ENCODE results near the gene LTBP3.

LTBP3 gene

GRCh38 chr11:65577756-65578109 lies 19.6 kb upstream of the LTBP3 start:
- peaks cover 64% of the 10 kb centered on the region for H3K4me1 ChIP-seq (ENCODE audit: control insufficient read depth, insufficient read depth, low read length)
- H3K27ac ChIP-seq (ENCODE audit: low read length) = peak overlapping the region; percentile 97
- H3K9ac ChIP-seq (ENCODE audit: low read length in 2 of 2) = peak overlapping the region; percentile 95 to 97
- H3K27me3 ChIP-seq (ENCODE audit: control insufficient read depth in 1 of 2, insufficient read depth in 2 of 2, low read length in 2 of 2) = no peaks in the 10 kb centered on the region
- H3K9me3 ChIP-seq (ENCODE audit: control insufficient read depth in 2 of 2, low read length in 2 of 2) = no peaks in the 10 kb centered on the region
- H3K4me3 ChIP-seq (ENCODE audit: low read length in 2 of 2) = peak overlapping the region; percentile 86 to 90
- H3K36me3 ChIP-seq (ENCODE audit: control insufficient read depth in 2 of 2, insufficient read depth in 2 of 2, low read length in 2 of 2) = peaks cover 39 to 44% of the 10 kb centered on the region in 2 donors

GRCh38 chr11:65576867-65577755 lies 19.0 kb upstream of the LTBP3 start:
- peaks cover 34 to 37% of the 10 kb centered on the region in 2 donors for H3K36me3 ChIP-seq (ENCODE audit: control insufficient read depth in 2 of 2, insufficient read depth in 2 of 2, low read length in 2 of 2)
- no peaks in the 10 kb centered on the region for H3K27me3 ChIP-seq (ENCODE audit: control insufficient read depth in 1 of 2, insufficient read depth in 2 of 2, low read length in 2 of 2)
- H3K9me3 ChIP-seq (ENCODE audit: control insufficient read depth in 2 of 2, low read length in 2 of 2) = no peaks in the 10 kb centered on the region
- peaks cover 64% of the 10 kb centered on the region for H3K4me1 ChIP-seq (ENCODE audit: control insufficient read depth, insufficient read depth, low read length)
- H3K27ac ChIP-seq (ENCODE audit: low read length) = peak overlapping the region; percentile 97
- H3K9ac ChIP-seq (ENCODE audit: low read length in 2 of 2) = peak overlapping the region; percentile 95 to 97
- H3K4me3 ChIP-seq (ENCODE audit: low read length in 2 of 2) = peak overlapping the region; percentile 86 to 90

DNA sequence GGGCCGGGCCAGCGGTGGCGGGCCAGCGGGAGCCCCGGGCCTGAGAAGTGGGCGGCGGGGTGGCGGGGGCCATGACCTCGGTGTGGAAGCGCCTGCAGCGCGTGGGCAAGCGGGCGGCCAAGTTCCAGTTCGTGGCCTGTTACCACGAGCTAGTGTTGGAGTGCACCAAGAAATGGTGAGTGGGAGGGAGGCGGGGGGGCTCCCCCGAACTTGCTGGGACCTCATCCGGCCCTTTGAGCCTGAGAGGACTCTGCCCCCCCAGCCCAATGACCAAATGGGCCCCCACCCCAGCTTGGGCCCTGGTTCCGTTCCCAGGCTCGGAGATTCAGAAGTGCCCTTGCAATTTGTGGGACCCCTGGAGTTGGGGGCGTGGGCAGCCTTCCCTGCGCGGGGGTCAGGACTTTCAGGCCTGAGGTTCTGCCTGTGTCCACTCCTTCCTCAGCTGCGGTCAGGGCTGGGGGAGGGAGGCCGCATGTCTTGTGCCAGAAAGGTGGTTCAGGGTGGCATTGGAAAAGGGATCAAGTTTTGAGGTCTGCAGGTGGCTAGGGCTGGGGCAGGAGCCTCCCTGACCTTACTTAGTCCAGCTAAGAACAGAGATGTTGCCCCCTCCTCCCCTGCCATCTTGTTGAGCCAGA lies 18.2 kb upstream of the LTBP3 start:
- H3K9ac ChIP-seq (ENCODE audit: low read length in 2 of 2) = peak overlapping the region; percentile 95 to 97
- H3K4me1 ChIP-seq (ENCODE audit: control insufficient read depth, insufficient read depth, low read length) = peaks cover 71% of the 10 kb centered on the region
- H3K27me3 ChIP-seq (ENCODE audit: control insufficient read depth in 1 of 2, insufficient read depth in 2 of 2, low read length in 2 of 2) = no peaks in the 10 kb centered on the region
- peak overlapping the region; percentile 86 to 90 for H3K4me3 ChIP-seq (ENCODE audit: low read length in 2 of 2)
- peaks cover 28 to 30% of the 10 kb centered on the region in 2 donors for H3K36me3 ChIP-seq (ENCODE audit: control insufficient read depth in 2 of 2, insufficient read depth in 2 of 2, low read length in 2 of 2)
- peak overlapping the region; percentile 97 for H3K27ac ChIP-seq (ENCODE audit: low read length)
- H3K9me3 ChIP-seq (ENCODE audit: control insufficient read depth in 2 of 2, low read length in 2 of 2) = no peaks in the 10 kb centered on the region

GRCh38 chr11:65575568-65576231 lies 17.5 kb upstream of the LTBP3 start, which contains the start of gene EHBP1L1:
Gene EHBP1L1 (plus strand): TSS chr11:65576053. CDS start chr11:65576303, 250 bp downstream.
- peak within 1 kb of the TSS; percentile 97 for H3K27ac ChIP-seq (ENCODE audit: low read length)
- H3K9me3 ChIP-seq (ENCODE audit: control insufficient read depth in 2 of 2, low read length in 2 of 2) = no peaks in the 10 kb centered on the region
- H3K27me3 ChIP-seq (ENCODE audit: control insufficient read depth in 1 of 2, insufficient read depth in 2 of 2, low read length in 2 of 2) = no peaks in the 10 kb centered on the region
- H3K36me3 ChIP-seq (ENCODE audit: control insufficient read depth in 2 of 2, insufficient read depth in 2 of 2, low read length in 2 of 2) = peaks cover 22 to 25% of the 10 kb centered on the region in 2 donors
- peak within 1 kb of the TSS; percentile 95 to 97 for H3K9ac ChIP-seq (ENCODE audit: low read length in 2 of 2)
- peak within 1 kb of the TSS; percentile 86 to 96 for H3K4me3 ChIP-seq (ENCODE audit: low read length in 2 of 2)
- H3K4me1 ChIP-seq (ENCODE audit: control insufficient read depth, insufficient read depth, low read length) = peaks cover 77% of the 10 kb centered on the region

- Histone ChIP-seq H3K9ac (ENCODE audit: low read length in 2 of 2) (peak overlapping the region; percentile 60 to 62), H3K9me3 (ENCODE audit: control insufficient read depth in 2 of 2, low read length in 2 of 2) (no peaks in the 10 kb centered on the region)
These were observed 16.8 kb upstream of the LTBP3 start for GRCh38 chr11:65574811-65575567.

GRCh38 chr11:65574109-65574810 lies 16.1 kb upstream of the LTBP3 start:
- Histone ChIP-seq H3K4me1 (ENCODE audit: control insufficient read depth, insufficient read depth, low read length) (peaks cover 79% of the 10 kb centered on the region), H3K9me3 (ENCODE audit: control insufficient read depth in 2 of 2, low read length in 2 of 2) (no peaks in the 10 kb centered on the region), H3K27me3 (ENCODE audit: control insufficient read depth in 1 of 2, insufficient read depth in 2 of 2, low read length in 2 of 2) (no peaks in the 10 kb centered on the region), H3K4me3 (ENCODE audit: low read length in 2 of 2) (peak overlapping the region; percentile 91 to 96), H3K36me3 (ENCODE audit: control insufficient read depth in 2 of 2, insufficient read depth in 2 of 2, low read length in 2 of 2) (peaks cover 8 to 11% of the 10 kb centered on the region in 2 donors), H3K9ac (ENCODE audit: low read length in 2 of 2) (peak overlapping the region; percentile 62 to 68), H3K27ac (ENCODE audit: low read length) (peak overlapping the region; percentile 84)

More at GRCh38 chr11:65574811-65575567, 16.8 kb upstream of the LTBP3 start:
- H3K4me1 ChIP-seq (ENCODE audit: control insufficient read depth, insufficient read depth, low read length) = peaks cover 79% of the 10 kb centered on the region
- H3K27me3 ChIP-seq (ENCODE audit: control insufficient read depth in 1 of 2, insufficient read depth in 2 of 2, low read length in 2 of 2) = no peaks in the 10 kb centered on the region
- peak overlapping the region; percentile 64 to 96 for H3K4me3 ChIP-seq (ENCODE audit: low read length in 2 of 2)
- H3K27ac ChIP-seq (ENCODE audit: low read length) = peak overlapping the region; percentile 84
- H3K36me3 ChIP-seq (ENCODE audit: control insufficient read depth in 2 of 2, insufficient read depth in 2 of 2, low read length in 2 of 2) = peaks cover 15 to 18% of the 10 kb centered on the region in 2 donors

- Histone ChIP-seq H3K4me1 (ENCODE audit: control insufficient read depth, insufficient read depth, low read length) (peaks cover 79% of the 10 kb centered on the region), H3K36me3 (ENCODE audit: control insufficient read depth in 2 of 2, insufficient read depth in 2 of 2, low read length in 2 of 2) (peaks cover 4 to 8% of the 10 kb centered on the region in 2 donors), H3K9me3 (ENCODE audit: control insufficient read depth in 2 of 2, low read length in 2 of 2) (no peaks in the 10 kb centered on the region), H3K4me3 (ENCODE audit: low read length in 2 of 2) (peak overlapping the region; percentile 91 to 96), H3K9ac (ENCODE audit: low read length in 2 of 2) (peak overlapping the region; percentile 68), H3K27ac (ENCODE audit: low read length) (peak overlapping the region; percentile 80), H3K27me3 (ENCODE audit: control insufficient read depth in 1 of 2, insufficient read depth in 2 of 2, low read length in 2 of 2) (no peaks in the 10 kb centered on the region)
These were observed 15.4 kb upstream of the LTBP3 start for GRCh38 chr11:65573391-65574079.

- Histone ChIP-seq H3K4me1 (ENCODE audit: control insufficient read depth, insufficient read depth, low read length) (peaks cover 78% of the 10 kb centered on the region), H3K27me3 (ENCODE audit: control insufficient read depth in 1 of 2, insufficient read depth in 2 of 2, low read length in 2 of 2) (no peaks in the 10 kb centered on the region), H3K9ac (ENCODE audit: low read length in 2 of 2) (peak within 1 kb of the TSS; percentile 68), H3K4me3 (ENCODE audit: low read length in 2 of 2) (peak within 1 kb of the TSS; percentile 96), H3K36me3 (ENCODE audit: control insufficient read depth in 2 of 2, insufficient read depth in 2 of 2, low read length in 2 of 2) (peaks cover 4 to 5% of the 10 kb centered on the region in 2 donors), H3K9me3 (ENCODE audit: control insufficient read depth in 2 of 2, low read length in 2 of 2) (no peaks in the 10 kb centered on the region), H3K27ac (ENCODE audit: low read length) (peak within 1 kb of the TSS; percentile 92)
These were observed 14.3 kb upstream of the LTBP3 start, which contains the start of gene FAM89B for GRCh38 chr11:65572356-65573051. Gene FAM89B (plus strand): TSS chr11:65572538. CDS start chr11:65572670, 132 bp downstream.

- Histone ChIP-seq H3K27me3 (ENCODE audit: control insufficient read depth in 1 of 2, insufficient read depth in 2 of 2, low read length in 2 of 2) (no peaks in the 10 kb centered on the region), H3K4me3 (ENCODE audit: low read length in 2 of 2) (peak overlapping the region; percentile 96), H3K9ac (ENCODE audit: low read length in 2 of 2) (peak overlapping the region; percentile 52 to 58), H3K9me3 (ENCODE audit: control insufficient read depth in 2 of 2, low read length in 2 of 2) (no peaks in the 10 kb centered on the region), H3K4me1 (ENCODE audit: control insufficient read depth, insufficient read depth, low read length) (peaks cover 73% of the 10 kb centered on the region), H3K27ac (ENCODE audit: low read length) (peak overlapping the region; percentile 92), H3K36me3 (ENCODE audit: control insufficient read depth in 2 of 2, insufficient read depth in 2 of 2, low read length in 2 of 2) (peaks cover 4 to 5% of the 10 kb centered on the region in 2 donors)
These were observed 13.8 kb upstream of the LTBP3 start for GRCh38 chr11:65571940-65572339.

All from stomach smooth muscle (tissue), 2 donors.